Nasal cavity respiratory epithelium epithelial cell of viscerocranial mucosa (primary cell): ENCODE results near the gene CGRRF1. TPM values are rescaled to one million over a fixed set of nuclear protein-coding genes. Genes with fewer than 3 reads are reported as not detected.

Experiments used
- total RNA-seq: library from RNA; depleted of rRNA; stranded (reverse); fragments of >200 nt; gene quantifications from 2 replicates; pipeline ENCODE4 v1.2.3, GENCODE V29; 2014

CGRRF1 gene
- 11.3 and 31.1 TPM in 2 replicates for total RNA-seq

GRCh38 chr14:54509546-54510501, at the start of gene CGRRF1:
Gene CGRRF1, plus strand, starts transcription at chr14:54509906. Its CDS starts 54 bp downstream, at chr14:54509960.

GRCh38 chr14:54488646-54489317, 20.9 kb upstream of the CGRRF1 start, which contains the start of gene GMFB:
Gene GMFB, minus strand, starts transcription at chr14:54488980. Its CDS starts 53 bp downstream, at chr14:54488927.

GRCh38 chr14:54566410-54567223, 56.9 kb downstream of the CGRRF1 start, which contains the start of gene SAMD4A:
Gene SAMD4A, plus strand, starts transcription at chr14:54567128. Its CDS starts 789 bp downstream, at chr14:54567917.

Other genes with a start within 250 kb of the CGRRF1 start
- gene CDKN3, start 112.9 kb upstream of the CGRRF1 start, total RNA-seq = 0.28 and 5.5 TPM in 2 replicates
- 59.5 and 99.9 TPM in 2 replicates for gene CNIH1, start 68.5 kb upstream of the CGRRF1 start, total RNA-seq
- gene GMFB, start 20.9 kb upstream of the CGRRF1 start, total RNA-seq = 72.3 and 83.4 TPM in 2 replicates
- 11.3 and 13.0 TPM in 2 replicates for gene SAMD4A, start 57.2 kb downstream of the CGRRF1 start, total RNA-seq